ENCODE measurements around the gene STK32B. TPM values are rescaled to one million over a fixed set of nuclear protein-coding genes. Genes with fewer than 3 reads are reported as not detected.
"Not testable (repeated sequence)": the region's sequence is repeated elsewhere in the genome, so short reads cannot be mapped to it uniquely, and the experiment has no call there.

STK32B gene
- total RNA-seq, 4 donors from 2014 or later: 3.0 to 33.8 (median 4.3) TPM

GRCh38 chr4:5066101-5066500 lies 14.8 kb downstream of the STK32B start:
- no peak for DNase-seq
- H3K9me3 ChIP-seq: no peaks in the 10 kb centered on the region
- no peak overlapping the region for H3K27ac ChIP-seq
- H3K27me3 ChIP-seq: no peaks in the 10 kb centered on the region
- no peaks in the 10 kb centered on the region for H3K4me1 ChIP-seq
- no peak for TF ChIP-seq CTCF (IDR thresholded peaks at IDR 0.05)
- TF ChIP-seq POLR2A (IDR thresholded peaks at IDR 0.05): no peak
- H3K4me3 ChIP-seq: no peak overlapping the region
- intact Hi-C loops (cut with DNase I; ENCODE audit: low total_unique reads): no loop called here
- no peaks in the 10 kb centered on the region for H3K36me3 ChIP-seq

- H3K4me3 ChIP-seq; H3K9me3 ChIP-seq; H3K27me3 ChIP-seq; H3K4me1 ChIP-seq; DNase-seq; intact Hi-C loops (cut with DNase I; ENCODE audit: low total_unique reads); H3K36me3 ChIP-seq; H3K27ac ChIP-seq: not testable (repeated sequence)
These were observed 15.7 kb downstream of the STK32B start for GRCh38 chr4:5066968-5067367.

- Histone ChIP-seq H3K4me1 (no peaks in the 10 kb centered on the region), H3K27me3 (no peaks in the 10 kb centered on the region), H3K27ac (no peak overlapping the region), H3K36me3 (no peaks in the 10 kb centered on the region), H3K9me3 (no peaks in the 10 kb centered on the region), H3K4me3 (no peak overlapping the region)
- no peak for DNase-seq
- TF ChIP-seq POLR2A (IDR thresholded peaks at IDR 0.05): no peak
- TF ChIP-seq CTCF (IDR thresholded peaks at IDR 0.05): no peak
- intact Hi-C loops (cut with DNase I; ENCODE audit: low total_unique reads): no loop called here
These were observed 16.6 kb downstream of the STK32B start for GRCh38 chr4:5067908-5068307.

- Histone ChIP-seq H3K4me1 (no peaks in the 10 kb centered on the region), H3K9me3 (no peaks in the 10 kb centered on the region)
- TF ChIP-seq CTCF (IDR thresholded peaks at IDR 0.05): no peak
- TF ChIP-seq POLR2A (IDR thresholded peaks at IDR 0.05): no peak
These were observed 18.6 kb downstream of the STK32B start for GRCh38 chr4:5069901-5070300.

GRCh38 chr4:5072948-5073347 lies 21.7 kb downstream of the STK32B start:
- H3K27ac ChIP-seq: no peak overlapping the region
- DNase-seq: no peak
- H3K27me3 ChIP-seq: no peaks in the 10 kb centered on the region
- TF ChIP-seq POLR2A (IDR thresholded peaks at IDR 0.05) (no peak), CTCF (IDR thresholded peaks at IDR 0.05) (no peak)
- H3K9me3 ChIP-seq: no peaks in the 10 kb centered on the region
- H3K4me3 ChIP-seq: no peak overlapping the region
- no peaks in the 10 kb centered on the region for H3K4me1 ChIP-seq
- H3K36me3 ChIP-seq: no peaks in the 10 kb centered on the region
- intact Hi-C loops (cut with DNase I; ENCODE audit: low total_unique reads): no loop called here

More at GRCh38 chr4:5069901-5070300, 18.6 kb downstream of the STK32B start:
- no peak overlapping the region for H3K27ac ChIP-seq
- no peak for DNase-seq
- no peaks in the 10 kb centered on the region for H3K27me3 ChIP-seq
- H3K4me3 ChIP-seq: no peak overlapping the region
- no peaks in the 10 kb centered on the region for H3K36me3 ChIP-seq
- intact Hi-C loops (cut with DNase I; ENCODE audit: low total_unique reads): no loop called here

GRCh38 chr4:5078009-5078408 lies 26.7 kb downstream of the STK32B start:
- TF ChIP-seq POLR2A (IDR thresholded peaks at IDR 0.05) (no peak), CTCF (IDR thresholded peaks at IDR 0.05) (no peak)
- H3K27me3 ChIP-seq: no peaks in the 10 kb centered on the region
- H3K9me3 ChIP-seq: peaks cover 0 to 3% of the 10 kb centered on the region in 2 donors
- no peak overlapping the region for H3K27ac ChIP-seq
- intact Hi-C loops (cut with DNase I; ENCODE audit: low total_unique reads): no loop called here
- no peaks in the 10 kb centered on the region for H3K4me1 ChIP-seq
- H3K4me3 ChIP-seq: no peak overlapping the region
- no peak for DNase-seq
- no peaks in the 10 kb centered on the region for H3K36me3 ChIP-seq
